DMS 273 (cell line): Measurements from ENCODE around the gene OLFML2B.
"Not testable (repeated sequence)": the region's sequence is repeated elsewhere in the genome, so short reads cannot be mapped to it uniquely, and the experiment has no call there.

Source experiments
- DNase-seq: peaks from one replicate; lab custom pipeline; 2025; ENCODE audit not compliant: unreplicated experiment; lab: John Stamatoyannopoulos, UW

The OLFML2B gene

DNA sequence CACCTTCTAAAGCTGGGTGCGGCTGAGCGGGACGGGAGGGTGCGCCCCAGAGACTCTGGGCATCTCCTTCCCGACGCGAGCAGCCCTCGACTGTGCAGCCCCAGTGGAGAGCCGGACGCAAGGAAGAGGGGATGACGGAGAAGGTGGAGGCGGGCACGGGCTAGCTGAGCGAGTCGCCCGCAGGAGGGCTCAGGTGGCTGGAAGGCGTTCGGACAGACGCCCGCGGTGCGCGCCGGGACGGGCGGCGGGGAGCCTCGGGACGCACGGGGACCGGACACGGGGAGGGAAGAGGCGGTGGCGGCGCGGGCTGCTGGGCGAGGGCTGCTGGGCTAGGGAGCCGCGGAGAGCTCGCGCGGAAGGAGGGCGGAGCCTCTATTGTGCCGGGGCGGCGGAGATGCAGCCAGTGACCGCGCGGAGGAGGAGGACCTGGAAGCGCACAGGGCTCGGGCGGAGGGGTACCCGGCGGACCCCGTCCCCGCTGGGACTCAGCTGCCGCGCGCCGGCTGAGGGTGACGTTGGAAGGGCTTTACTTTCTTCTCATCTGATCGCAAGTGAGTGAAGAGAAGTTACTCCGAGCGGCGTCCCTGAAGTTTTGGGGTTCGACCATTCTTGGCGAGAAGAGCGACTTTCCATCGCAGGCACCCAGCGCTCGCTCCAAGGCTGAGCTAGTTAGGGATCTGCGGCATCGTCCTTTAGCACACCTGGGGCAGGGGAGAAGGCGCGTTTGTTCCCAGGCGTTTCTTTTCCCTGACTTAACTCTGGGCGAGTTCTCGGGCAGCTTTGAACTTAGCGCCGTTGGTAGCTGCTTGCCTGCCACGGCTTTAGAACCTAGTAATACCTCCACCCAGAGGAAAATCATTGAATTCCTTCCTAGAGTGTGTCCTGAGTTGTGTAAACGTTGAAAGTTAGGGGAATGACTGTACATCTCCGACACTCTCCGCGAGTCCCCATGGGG is at the start of gene OLFML2B:
Gene OLFML2B, minus strand, starts transcription at position 323 of the 955 bp plus-strand sequence. CDS start 439 bp downstream, outside the sequence.
- peak; percentile 79 for DNase-seq

DNA sequence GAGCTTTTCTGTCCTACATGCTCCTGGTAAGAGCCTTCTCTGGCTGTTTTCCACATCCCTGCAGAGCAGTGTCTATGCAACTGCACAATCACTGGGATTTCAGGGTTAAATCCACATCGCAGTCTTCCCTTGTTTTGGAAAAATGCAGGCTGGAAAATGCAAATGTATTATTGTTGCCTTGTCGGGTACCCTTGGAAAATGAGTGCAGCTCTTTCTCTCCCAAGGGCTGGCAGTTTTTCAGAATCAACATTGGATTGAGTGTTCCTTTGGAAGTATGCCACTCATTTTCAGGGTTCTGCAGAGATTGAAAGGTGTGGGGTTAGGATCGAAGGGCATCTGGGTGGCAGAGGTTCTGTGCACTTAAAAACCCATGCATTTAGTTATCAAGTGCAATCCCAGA is 49.1 kb upstream of the OLFML2B start:
- DNase-seq = peak; percentile 39

DNA sequence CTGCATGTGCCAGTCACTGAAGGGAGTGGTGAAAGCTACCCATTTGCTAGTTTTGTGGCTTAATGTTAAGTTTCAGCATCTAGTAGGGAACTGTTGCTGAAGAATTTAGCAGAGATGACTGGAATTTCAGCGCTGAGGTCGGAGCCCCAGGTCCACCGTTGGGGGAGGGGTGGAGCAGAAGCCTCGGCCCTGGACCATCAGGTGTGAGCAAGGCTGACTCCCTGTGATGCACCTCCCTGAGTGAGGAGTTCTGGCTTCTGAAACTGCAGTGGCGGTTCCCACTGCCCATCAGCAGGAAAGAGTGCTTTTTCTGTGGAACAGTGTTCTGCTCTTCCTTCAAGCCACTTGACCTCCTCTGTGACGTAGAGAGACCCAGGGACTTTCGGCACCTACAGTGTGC is 47.2 kb upstream of the OLFML2B start:
- DNase-seq = no peak

DNA sequence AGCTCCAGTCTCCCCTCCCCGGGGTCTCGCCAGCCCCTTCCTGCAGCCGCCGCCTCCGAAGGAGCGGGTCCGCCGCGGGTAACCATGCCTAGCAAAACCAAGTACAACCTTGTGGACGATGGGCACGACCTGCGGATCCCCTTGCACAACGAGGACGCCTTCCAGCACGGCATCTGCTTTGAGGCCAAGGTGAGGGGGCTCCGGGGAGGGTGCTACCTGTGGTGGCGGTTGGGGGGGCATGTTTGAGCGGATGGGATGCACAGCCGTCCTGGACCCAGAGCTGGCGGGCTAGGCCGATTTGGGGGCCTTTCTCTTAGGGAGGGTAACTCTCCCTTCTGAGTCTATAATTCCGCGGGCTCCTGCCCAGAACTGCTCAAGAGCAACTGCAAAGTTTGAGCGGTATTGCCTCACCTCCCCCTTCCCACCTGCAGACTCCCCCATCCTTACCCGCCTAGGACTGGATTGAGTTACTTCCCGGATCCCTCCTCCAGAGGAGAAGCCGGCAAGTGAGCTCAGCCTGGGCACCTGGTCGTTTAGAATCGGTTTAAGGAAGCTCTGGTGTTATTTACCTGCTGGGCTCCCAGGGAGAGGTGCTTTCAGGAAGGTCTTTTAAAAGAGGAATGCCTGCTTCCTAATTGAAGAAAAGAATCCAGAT is 46.6 kb upstream of the OLFML2B start:
- DNase-seq = peak; percentile 64

DNA sequence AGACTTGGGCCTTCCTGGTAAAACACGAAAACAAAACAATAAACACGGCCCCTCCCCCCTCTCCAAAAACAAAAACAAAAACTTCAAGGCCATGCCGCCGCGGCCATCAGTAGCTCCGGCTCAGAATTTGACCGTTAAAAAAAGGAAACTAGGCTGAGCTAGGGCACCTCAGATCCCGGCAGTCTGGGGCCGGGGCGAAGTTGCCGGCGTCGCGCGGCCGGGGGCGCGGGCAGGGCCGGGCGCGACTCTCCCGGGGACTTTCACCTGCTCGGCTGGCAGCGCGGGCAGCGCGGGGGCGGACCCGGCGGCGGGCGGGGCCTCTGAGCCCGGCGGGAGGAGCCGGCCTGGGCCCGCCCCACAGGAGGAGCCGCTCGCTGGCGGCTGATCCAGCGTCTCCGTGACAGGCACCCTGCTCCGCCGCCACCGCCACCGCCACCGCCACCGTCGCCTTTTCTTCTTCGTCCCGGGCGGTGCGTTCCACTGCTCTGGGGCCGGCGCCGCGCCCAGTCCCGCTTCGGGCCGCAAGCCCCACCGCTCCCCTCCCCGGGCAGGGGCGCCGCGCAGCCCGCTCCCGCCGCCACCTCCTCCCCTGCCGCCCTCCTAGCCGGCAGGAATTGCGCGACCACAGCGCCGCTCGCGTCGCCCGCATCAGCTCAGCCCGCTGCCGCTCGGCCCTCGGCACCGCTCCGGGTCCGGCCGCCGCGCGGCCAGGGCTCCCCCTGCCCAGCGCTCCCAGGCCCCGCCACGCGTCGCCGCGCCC is 45.8 kb upstream of the OLFML2B start, which contains the start of gene NOS1AP:
Gene NOS1AP, plus strand, starts transcription at position 358 of the 760 bp plus-strand sequence. CDS start 487 bp downstream, outside the sequence.
- peak; percentile 89 for DNase-seq

DNA sequence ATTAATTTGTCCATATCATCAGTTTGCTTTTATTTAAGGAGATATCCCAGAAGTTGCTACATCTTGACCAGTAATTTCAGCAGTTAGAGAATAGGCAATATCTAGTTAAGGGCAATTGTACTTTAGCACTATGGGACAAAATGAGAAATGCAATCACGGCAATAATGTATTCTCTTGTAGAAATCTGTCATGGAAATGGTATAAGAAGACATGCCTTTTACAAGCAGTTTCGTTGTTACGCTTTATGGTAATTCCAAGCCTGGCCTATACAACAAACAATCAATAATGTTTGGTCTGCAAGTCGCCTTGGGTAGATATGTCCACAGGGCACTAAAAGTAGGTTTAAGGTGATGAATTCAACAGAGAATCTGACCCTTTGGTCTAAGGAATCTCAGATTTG is 44.6 kb upstream of the OLFML2B start:
- no peak for DNase-seq

DNA sequence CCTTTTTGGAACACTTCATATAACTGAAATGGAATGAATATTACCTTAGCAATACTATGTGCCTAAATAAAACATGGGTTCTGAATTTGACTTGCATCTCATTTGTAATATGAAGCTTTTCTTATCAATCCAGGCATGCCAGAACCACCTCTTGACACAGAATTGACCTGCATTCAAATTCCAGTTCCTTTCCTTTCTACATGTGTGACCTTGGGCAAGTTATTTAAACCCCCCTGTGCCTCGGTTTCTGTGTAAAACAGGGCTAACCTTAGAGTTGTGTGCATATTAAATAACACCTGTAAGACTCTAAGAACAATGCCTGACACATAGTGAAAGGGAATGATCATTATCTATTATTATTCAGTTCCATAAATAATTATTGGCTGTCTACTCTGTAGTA is 43.8 kb upstream of the OLFML2B start:
- peak; percentile 31 for DNase-seq

DNA sequence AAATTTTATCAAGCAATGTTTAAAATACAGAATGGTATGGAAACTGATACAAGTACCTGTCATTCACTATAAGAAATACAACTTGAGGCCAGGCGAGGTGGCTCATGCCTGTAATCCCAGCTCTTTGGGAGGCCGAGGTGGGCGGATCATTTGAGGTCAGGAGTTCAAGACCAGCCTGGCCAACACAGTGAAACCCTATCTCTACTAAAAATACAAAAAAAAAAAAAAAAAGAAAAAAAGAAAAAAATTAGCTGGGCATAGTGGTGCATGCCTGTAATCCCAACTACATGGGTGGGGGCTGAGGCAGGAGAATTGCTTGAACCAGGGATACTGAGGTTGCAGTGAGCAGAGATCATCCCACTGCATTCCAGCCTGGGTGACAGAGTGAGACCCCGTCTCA is 43.2 kb upstream of the OLFML2B start:
- DNase-seq = not testable (repeated sequence)

DNA sequence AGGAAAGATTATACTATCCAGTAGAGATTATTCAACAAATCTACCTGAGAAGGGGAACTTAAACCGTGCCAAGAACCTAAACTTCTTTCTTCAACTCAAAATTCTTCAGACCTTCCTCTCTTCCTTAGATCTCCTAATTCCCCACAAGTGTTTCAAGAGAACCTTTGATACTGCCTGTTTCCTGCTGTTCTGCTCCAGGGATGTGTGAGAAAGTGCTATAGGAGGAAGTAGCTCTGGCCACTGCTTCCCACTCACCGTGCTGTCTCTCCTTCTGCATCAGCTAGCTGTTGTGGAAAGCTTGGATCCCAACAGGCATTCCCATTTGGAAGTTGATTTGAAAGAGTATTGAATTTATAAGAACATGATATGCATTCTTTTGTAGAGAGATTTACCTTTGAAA is 41.3 kb upstream of the OLFML2B start:
- DNase-seq = no peak

DNA sequence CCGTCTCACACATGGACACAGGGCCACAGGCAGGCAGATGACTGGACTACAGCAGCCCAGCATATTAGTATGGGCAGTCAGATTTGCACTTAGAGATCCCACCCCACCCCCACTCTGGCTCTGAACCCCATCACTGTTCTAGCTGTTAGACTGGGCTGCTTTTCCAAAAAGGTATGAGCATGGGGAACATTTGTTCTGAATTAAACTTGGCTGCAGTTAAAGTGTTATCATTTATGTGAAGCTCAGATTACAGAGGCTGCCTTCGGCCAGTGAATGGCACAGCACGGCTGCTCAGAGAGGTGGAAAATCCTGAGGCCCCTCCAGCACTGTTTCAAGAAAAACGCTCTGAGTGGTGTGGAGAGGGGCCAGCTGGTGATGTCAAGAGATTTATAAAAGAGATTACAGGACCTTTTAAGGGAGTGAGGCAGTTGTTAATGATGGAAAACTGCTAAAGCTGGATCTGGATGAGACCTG is 38.9 kb upstream of the OLFML2B start:
- peak; percentile 94 for DNase-seq

DNA sequence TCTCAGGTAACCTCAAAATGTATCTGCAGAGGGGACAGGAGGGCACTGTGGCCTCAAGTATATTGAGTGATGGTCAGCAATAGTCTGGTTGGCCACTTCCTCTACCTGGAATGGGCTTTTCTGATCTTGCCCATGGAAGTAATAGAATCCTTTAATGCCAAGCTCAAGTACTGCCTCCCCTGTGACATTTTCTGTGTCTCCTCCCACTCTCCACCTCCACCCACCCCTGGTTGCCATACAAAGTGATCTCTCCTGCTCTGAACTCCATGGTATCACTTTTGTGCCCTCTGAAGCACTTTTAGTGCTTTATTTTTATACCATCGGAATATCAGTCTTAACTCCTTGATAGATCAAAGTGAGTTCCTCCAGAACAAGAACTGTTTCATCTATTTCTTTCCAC is 36.6 kb upstream of the OLFML2B start:
- no peak for DNase-seq

DNA sequence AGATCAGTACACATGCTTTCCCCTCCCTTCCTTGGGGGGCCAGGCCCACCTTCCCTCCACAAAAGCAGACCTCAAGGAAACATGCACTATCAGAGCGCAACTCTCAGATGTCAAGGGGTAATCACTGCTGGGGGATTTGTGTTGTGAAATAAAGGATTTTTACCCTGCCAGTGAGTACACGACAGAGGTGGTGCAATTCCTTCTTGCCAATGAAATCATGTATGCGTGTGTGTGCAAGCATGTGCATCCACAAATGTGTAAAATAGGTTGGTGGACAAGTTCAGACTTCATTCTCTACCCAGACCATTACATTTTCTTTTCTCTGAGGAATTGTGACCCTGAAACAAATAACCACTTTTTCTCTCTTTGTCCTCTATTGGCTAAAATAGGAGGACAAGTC is 36.1 kb upstream of the OLFML2B start:
- no peak for DNase-seq

DNA sequence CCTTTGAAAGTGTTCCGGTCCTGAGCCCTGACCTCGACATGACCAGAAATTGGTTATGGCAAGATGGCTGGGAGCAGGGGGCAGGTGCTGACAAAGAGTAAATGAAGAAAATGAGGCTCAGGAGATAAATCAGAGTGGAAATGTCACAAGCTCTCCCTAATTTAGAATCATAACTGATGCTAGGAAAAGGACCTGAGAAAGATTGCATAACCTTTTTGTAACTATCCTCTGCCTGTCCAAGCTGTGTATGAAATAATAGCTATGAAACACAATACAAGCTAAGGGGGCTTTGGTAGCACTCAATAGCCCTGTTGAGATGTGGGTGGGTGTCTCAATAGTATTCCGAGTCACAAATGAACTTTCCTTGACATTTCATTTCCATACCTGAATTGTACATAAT is 32.9 kb upstream of the OLFML2B start:
- DNase-seq = no peak

DNA sequence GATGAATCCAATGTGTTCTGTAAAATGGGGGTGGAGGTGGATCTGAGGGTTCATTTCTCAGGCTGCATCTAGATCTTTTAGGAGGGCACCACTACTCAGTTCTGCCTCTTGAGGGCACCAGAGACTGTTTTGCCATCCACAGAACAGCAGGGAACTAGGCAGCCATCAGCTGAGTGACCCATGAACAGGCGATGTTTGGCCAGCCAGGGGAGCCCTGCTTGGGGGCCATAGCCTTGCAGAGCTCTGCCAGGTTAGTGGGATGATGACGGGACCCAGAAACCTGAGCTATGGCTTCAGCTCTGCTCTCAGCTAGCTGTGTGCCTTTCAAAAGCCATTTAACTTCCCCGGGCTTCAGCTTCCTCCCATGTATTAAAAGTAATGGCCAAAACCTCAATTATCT is 32.4 kb upstream of the OLFML2B start:
- peak; percentile 83 for DNase-seq

DNA sequence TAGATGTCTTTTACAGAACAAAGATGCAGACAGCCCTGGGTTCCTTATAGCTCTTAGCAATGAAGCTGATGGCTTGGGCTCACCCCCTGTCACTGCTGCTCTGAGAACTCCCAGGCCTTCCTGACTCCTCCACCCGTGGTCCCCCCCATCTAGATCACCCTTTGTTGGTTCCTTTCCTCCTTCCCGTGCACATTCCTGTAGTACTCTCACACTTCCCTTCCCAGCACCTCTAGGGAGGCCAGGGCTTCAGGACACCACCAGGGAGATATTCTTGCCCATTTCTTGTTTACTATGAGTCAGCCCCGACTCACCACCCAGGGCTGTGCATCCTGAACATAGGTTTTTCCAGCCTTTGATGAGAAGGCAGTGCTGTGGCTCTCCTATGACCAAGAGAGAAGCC is 31.4 kb upstream of the OLFML2B start:
- DNase-seq = no peak

DNA sequence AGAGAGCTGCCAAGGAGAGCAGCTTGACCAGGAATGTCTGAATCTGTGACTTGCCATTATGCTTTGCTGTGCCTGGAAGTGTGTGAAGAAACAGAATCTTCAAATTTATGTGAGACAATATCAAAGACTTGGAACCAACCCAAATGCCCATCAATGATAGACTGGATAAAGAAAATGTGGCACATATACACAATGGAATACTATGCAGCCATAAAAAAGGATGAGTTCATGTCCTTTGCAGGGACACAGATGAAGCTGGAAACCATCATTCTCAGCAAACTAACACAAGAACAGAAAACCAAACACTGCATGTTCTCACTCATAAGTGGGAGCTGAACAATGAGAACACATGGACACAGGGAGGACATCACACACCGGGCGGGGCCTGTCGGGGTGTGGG is 30.3 kb upstream of the OLFML2B start:
- not testable (repeated sequence) for DNase-seq

DNA sequence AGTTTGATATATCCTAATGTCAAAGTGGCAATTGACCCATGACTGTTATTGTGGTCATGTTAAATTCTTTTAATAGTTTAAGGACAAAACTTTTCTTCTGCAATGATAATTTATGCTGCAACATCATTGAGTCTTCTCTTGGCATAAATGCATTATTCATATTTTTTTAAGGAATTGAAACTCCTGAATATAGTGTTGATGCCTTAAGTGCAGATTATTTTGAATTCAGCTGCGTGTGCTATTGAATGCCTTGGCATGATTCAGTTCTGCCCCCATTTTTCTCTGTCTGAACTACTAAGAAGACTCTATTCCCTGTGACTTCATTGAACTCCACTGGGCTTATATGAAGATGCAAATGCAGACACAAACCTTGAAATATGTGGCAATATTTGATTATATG is 23.3 kb upstream of the OLFML2B start:
- DNase-seq = no peak

DNA sequence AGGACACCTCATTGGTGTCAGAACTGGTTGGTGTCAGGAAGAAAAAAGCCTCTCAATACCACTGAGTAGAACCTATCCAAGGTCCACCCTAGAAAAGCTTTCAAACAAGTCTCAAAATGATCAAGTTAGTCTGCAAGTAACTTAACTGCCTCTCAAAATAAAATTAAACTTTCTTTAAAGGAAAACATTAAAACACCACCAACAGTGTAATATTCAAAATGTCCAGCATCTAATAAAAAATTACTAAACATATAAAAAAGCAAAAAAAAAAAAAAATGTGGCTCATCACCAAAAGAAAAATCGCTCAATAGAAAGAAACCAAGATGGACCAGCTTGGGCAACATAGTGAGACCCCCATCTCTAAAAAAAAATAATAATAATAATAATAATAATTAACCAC is 18.7 kb upstream of the OLFML2B start:
- DNase-seq = no peak

DNA sequence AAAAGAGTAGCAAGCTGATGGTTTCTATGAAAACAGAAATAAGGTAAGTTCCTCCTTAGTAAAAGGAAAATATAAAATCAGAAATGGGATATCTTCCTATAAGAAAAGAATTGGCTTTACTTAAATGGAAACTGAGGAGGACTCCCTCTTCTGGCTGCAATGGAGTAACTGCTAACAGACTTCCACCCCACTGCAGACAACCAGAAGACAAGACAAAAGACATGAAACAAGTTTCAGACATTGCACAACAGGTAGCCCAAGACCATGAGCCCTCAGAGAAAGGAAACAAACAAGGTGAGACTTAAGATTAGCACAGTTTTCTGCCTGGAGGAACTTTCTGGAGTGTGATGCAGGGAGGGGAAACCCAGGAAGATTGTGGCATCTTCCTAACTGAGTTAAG is 17.0 kb upstream of the OLFML2B start:
- DNase-seq = peak; percentile 20

DNA sequence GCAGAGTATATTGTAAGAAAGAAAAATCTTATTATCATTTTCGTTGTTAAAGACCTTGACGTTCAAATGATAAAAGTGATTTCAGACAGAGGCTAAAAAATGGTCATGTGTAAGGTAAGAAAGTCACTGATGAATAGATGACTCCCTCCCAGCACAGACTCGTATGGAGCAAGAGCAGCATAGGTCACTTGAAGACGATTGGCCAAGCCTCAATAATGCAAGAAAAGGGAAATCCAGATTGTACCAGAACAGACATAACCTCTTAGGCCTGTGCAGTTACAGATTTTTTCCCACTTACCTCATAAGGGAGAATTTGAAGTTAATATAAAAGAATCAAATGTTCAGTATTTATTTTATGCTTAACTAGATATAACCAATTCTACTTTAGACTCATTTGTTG is 16.3 kb upstream of the OLFML2B start:
- DNase-seq = no peak

DNA sequence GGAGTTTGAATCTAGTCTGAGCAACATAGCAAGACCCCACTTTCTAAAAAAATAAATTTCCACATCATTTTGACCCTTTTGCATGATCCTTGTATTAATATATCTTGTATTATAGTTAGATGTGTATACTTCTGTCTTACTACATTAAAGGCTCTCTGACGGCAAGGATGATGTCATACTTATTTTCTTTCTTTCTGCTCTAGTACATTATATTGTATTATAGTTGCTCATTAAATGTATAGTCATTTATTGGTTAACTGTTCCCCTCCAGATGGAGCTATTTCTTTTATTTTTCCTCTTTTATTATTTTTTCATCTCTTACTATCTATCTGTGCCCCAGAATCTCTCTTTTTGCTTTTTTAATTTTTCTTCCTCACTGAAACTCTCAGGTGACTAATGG is 15.0 kb upstream of the OLFML2B start:
- DNase-seq = no peak
